K562 (cell line): ENCODE data around the gene IFITM2. TPM values are rescaled to one million over a fixed set of nuclear protein-coding genes. Genes with fewer than 3 reads are reported as not detected.
A peak's percentile ranks its signal among the peaks of the same experiment; 100 is the strongest.

Experiments used
- BRD9 ChIP-seq: fragments of 450-650 bp; IDR thresholded peaks from 2 replicates; pipeline ENCODE4 v1.6.1; 2018; ENCODE audit warnings: low read depth; ENCODE audit not compliant: partially characterized antibody
- IRF2 ChIP-seq: sonication (generic); formaldehyde crosslinking; IDR thresholded peaks from 2 replicates; pipeline ENCODE4 v1.8.1; 2022; ENCODE audit warnings: mild to moderate bottlenecking, missing genetic modification reagents
- MEF2D ChIP-seq: conservative IDR thresholded peaks from 2 replicates; pipeline ENCODE4 v1.6.1; 2016; ENCODE audit warnings: low read depth, missing genetic modification characterization, missing compliant biosample characterization
- PHB2 ChIP-seq: fragments of 450-650 bp; IDR thresholded peaks from 2 replicates; pipeline ENCODE4 v1.6.1; 2017; ENCODE audit warnings: low read depth
- POLR2B ChIP-seq: fragments of 450-650 bp; IDR thresholded peaks from 2 replicates; pipeline ENCODE4 v1.6.1; 2018; ENCODE audit warnings: low read depth; ENCODE audit not compliant: partially characterized antibody
- ZC3H4 ChIP-seq: sonication (generic); formaldehyde crosslinking; IDR thresholded peaks from 2 replicates; pipeline ENCODE4 v1.9.0; 2021; ENCODE audit warnings: missing genetic modification reagents, borderline replicate concordance
- ZFP30 ChIP-seq: fragments of 250-450 bp; sonication (Bioruptor Pico); IDR thresholded peaks from 2 replicates; pipeline ENCODE4 v1.8.0; 2022; ENCODE audit warnings: moderate library complexity, mild to moderate bottlenecking, inconsistent platforms, borderline replicate concordance
- ZNF263 ChIP-seq: sonication (generic); formaldehyde crosslinking; IDR thresholded peaks from 2 replicates; pipeline ENCODE4 v1.8.0; 2022; ENCODE audit warnings: mild to moderate bottlenecking, missing genetic modification reagents, borderline replicate concordance
- ZNF76 ChIP-seq: fragments of 250-450 bp; sonication (Bioruptor Pico); IDR thresholded peaks from 2 replicates; pipeline ENCODE4 v1.4.0; 2020; ENCODE audit warnings: mild to moderate bottlenecking, moderate library complexity, borderline replicate concordance
- ZNF830 ChIP-seq: fragments of 250-450 bp; sonication (Bioruptor Pico); IDR thresholded peaks from 2 replicates; pipeline ENCODE4 v1.5.0; 2021; ENCODE audit warnings: mild to moderate bottlenecking
- polyA plus RNA-seq, 8 experiments: library from polyadenylated mRNA; depleted of rRNA in 4 of 8; stranded (reverse) in 5 of 8; unstranded in 3 of 8; fragments of >200 nt; fragmentation: Nextera tagmentation in 2 of 8; fragmentation: Illumina TruSeq in 1 of 8; extraction: Ambion mirVana in 2 of 8; extraction: Trizol in 1 of 8; gene quantifications; 2 replicates each; pipeline versions ENCODE4 v1.2.1 to v1.2.3, GENCODE V29; 2011 to 2014; ENCODE audit warnings: inconsistent platforms in 1 of 8, missing spikeins in 1 of 8
- total RNA-seq, 7 experiments: library from RNA; depleted of rRNA in 6 of 7; stranded (reverse); fragments of >200 nt in 6 of 7; fragmentation: Illumina TruSeq in 2 of 7; extraction: Trizol in 2 of 7; gene quantifications; 2 replicates each; pipeline versions ENCODE4 v1.2.1 to v1.2.3, GENCODE V29; 2011 to 2021; ENCODE audit warnings: low replicate concordance in 1 of 7
- TF ChIP-seq, protein P1 (sequence below): fragments of 450-650 bp; IDR thresholded peaks from 2 replicates; pipeline ENCODE4 v1.6.1; 2016; ENCODE audit warnings: mild to moderate bottlenecking, moderate library complexity
- TF ChIP-seq, protein P2 (sequence below): fragments of 200-400 bp; formaldehyde crosslinking; IDR thresholded peaks from 2 replicates; pipeline ENCODE4 v1.6.1; 2017; ENCODE audit warnings: mild to moderate bottlenecking, low read depth, low read length, moderate library complexity
- TF ChIP-seq, protein P3 (sequence below): sonication (generic); formaldehyde crosslinking; IDR thresholded peaks from 2 replicates; pipeline ENCODE4 v1.8.0; 2023; ENCODE audit warnings: mild to moderate bottlenecking, missing genetic modification reagents

IFITM2 gene
- total and polyA plus RNA-seq, 9 of the 15 experiments (the other 6 are each of a cell fraction or from before 2014, with no cell fraction given), result 52.8 to 4,872 (median 356) TPM

DNA sequence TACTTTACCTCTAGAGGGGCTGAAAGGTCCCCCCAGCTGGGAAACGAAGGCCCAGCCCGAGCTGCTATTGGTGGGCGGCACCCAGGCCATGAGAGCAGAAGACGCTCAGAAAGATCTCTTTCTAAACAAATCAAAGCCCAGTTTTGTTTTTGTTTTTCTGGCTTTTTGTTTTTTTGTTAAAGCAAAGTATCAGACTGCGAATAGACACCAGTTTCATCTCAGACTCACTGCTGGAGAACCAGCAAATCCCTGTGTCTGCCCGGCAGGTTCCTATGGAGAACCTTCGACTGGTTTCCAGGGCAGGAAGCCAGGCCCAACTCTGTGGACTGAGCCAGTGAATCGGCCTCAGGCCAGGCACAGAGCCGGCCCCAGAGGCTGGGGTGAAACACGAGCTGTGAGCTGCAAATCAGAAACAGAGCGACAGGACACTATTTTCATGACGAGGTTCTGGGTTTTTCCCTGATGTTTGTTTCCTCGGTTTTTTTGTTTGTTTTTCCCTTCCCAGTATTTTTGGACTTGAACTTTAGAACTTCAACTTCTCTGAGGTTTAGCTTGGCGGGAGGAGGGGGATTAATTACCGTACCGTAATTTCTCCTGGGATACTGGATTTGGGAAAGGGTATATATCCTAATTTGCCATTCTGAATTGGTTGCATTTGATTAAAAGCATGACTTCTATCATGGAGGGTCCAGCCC is 45.7 kb downstream of the IFITM2 start (continued):
- TF ChIP-seq, protein P1, sequence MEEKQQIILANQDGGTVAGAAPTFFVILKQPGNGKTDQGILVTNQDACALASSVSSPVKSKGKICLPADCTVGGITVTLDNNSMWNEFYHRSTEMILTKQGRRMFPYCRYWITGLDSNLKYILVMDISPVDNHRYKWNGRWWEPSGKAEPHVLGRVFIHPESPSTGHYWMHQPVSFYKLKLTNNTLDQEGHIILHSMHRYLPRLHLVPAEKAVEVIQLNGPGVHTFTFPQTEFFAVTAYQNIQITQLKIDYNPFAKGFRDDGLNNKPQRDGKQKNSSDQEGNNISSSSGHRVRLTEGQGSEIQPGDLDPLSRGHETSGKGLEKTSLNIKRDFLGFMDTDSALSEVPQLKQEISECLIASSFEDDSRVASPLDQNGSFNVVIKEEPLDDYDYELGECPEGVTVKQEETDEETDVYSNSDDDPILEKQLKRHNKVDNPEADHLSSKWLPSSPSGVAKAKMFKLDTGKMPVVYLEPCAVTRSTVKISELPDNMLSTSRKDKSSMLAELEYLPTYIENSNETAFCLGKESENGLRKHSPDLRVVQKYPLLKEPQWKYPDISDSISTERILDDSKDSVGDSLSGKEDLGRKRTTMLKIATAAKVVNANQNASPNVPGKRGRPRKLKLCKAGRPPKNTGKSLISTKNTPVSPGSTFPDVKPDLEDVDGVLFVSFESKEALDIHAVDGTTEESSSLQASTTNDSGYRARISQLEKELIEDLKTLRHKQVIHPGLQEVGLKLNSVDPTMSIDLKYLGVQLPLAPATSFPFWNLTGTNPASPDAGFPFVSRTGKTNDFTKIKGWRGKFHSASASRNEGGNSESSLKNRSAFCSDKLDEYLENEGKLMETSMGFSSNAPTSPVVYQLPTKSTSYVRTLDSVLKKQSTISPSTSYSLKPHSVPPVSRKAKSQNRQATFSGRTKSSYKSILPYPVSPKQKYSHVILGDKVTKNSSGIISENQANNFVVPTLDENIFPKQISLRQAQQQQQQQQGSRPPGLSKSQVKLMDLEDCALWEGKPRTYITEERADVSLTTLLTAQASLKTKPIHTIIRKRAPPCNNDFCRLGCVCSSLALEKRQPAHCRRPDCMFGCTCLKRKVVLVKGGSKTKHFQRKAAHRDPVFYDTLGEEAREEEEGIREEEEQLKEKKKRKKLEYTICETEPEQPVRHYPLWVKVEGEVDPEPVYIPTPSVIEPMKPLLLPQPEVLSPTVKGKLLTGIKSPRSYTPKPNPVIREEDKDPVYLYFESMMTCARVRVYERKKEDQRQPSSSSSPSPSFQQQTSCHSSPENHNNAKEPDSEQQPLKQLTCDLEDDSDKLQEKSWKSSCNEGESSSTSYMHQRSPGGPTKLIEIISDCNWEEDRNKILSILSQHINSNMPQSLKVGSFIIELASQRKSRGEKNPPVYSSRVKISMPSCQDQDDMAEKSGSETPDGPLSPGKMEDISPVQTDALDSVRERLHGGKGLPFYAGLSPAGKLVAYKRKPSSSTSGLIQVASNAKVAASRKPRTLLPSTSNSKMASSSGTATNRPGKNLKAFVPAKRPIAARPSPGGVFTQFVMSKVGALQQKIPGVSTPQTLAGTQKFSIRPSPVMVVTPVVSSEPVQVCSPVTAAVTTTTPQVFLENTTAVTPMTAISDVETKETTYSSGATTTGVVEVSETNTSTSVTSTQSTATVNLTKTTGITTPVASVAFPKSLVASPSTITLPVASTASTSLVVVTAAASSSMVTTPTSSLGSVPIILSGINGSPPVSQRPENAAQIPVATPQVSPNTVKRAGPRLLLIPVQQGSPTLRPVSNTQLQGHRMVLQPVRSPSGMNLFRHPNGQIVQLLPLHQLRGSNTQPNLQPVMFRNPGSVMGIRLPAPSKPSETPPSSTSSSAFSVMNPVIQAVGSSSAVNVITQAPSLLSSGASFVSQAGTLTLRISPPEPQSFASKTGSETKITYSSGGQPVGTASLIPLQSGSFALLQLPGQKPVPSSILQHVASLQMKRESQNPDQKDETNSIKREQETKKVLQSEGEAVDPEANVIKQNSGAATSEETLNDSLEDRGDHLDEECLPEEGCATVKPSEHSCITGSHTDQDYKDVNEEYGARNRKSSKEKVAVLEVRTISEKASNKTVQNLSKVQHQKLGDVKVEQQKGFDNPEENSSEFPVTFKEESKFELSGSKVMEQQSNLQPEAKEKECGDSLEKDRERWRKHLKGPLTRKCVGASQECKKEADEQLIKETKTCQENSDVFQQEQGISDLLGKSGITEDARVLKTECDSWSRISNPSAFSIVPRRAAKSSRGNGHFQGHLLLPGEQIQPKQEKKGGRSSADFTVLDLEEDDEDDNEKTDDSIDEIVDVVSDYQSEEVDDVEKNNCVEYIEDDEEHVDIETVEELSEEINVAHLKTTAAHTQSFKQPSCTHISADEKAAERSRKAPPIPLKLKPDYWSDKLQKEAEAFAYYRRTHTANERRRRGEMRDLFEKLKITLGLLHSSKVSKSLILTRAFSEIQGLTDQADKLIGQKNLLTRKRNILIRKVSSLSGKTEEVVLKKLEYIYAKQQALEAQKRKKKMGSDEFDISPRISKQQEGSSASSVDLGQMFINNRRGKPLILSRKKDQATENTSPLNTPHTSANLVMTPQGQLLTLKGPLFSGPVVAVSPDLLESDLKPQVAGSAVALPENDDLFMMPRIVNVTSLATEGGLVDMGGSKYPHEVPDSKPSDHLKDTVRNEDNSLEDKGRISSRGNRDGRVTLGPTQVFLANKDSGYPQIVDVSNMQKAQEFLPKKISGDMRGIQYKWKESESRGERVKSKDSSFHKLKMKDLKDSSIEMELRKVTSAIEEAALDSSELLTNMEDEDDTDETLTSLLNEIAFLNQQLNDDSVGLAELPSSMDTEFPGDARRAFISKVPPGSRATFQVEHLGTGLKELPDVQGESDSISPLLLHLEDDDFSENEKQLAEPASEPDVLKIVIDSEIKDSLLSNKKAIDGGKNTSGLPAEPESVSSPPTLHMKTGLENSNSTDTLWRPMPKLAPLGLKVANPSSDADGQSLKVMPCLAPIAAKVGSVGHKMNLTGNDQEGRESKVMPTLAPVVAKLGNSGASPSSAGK, result peak; percentile 78
- peak; percentile 21 for TF ChIP-seq BRD9
- TF ChIP-seq, protein P2, sequence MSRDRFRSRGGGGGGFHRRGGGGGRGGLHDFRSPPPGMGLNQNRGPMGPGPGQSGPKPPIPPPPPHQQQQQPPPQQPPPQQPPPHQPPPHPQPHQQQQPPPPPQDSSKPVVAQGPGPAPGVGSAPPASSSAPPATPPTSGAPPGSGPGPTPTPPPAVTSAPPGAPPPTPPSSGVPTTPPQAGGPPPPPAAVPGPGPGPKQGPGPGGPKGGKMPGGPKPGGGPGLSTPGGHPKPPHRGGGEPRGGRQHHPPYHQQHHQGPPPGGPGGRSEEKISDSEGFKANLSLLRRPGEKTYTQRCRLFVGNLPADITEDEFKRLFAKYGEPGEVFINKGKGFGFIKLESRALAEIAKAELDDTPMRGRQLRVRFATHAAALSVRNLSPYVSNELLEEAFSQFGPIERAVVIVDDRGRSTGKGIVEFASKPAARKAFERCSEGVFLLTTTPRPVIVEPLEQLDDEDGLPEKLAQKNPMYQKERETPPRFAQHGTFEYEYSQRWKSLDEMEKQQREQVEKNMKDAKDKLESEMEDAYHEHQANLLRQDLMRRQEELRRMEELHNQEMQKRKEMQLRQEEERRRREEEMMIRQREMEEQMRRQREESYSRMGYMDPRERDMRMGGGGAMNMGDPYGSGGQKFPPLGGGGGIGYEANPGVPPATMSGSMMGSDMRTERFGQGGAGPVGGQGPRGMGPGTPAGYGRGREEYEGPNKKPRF, result no peak
- TF ChIP-seq ZC3H4, result no peak
- no peak for TF ChIP-seq ZFP30 (CRISPR knock-in tag)
- no peak for TF ChIP-seq IRF2 (CRISPR knock-in tag)
- TF ChIP-seq, protein P3, sequence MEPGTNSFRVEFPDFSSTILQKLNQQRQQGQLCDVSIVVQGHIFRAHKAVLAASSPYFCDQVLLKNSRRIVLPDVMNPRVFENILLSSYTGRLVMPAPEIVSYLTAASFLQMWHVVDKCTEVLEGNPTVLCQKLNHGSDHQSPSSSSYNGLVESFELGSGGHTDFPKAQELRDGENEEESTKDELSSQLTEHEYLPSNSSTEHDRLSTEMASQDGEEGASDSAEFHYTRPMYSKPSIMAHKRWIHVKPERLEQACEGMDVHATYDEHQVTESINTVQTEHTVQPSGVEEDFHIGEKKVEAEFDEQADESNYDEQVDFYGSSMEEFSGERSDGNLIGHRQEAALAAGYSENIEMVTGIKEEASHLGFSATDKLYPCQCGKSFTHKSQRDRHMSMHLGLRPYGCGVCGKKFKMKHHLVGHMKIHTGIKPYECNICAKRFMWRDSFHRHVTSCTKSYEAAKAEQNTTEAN, result no peak
- TF ChIP-seq ZNF263 (CRISPR knock-in tag), result no peak
- no peak for TF ChIP-seq PHB2
- no peak for TF ChIP-seq POLR2B
- no peak for TF ChIP-seq ZNF76 (CRISPR knock-in tag)
- no peak for TF ChIP-seq MEF2D
- 0 out of 2 replicates have a peak, but pooled peaks have one; percentile 61 for TF ChIP-seq ZNF830 (CRISPR knock-in tag)
